IMR-90 (cell line): ENCODE data around the gene MACF1. TPM values are rescaled to one million over a fixed set of nuclear protein-coding genes. Genes with fewer than 3 reads are reported as not detected.

ENCODE experiments used
- BHLHE40 ChIP-seq: fragments of 150-350 bp; IDR thresholded peaks from 2 replicates; pipeline ENCODE4 v1.6.1; 2016; ENCODE audit warnings: mild to moderate bottlenecking, low read depth, low read length
- polyA plus RNA-seq, 3 experiments: library from polyadenylated mRNA; depleted of rRNA; stranded (reverse); fragments of >200 nt; gene quantifications; 2 replicates each; pipeline ENCODE4 v1.2.3, GENCODE V29; 2012; ENCODE audit warnings: low replicate concordance in 1 of 3
- total RNA-seq: library from RNA; depleted of rRNA; stranded (reverse); fragments of >200 nt; gene quantifications from 2 replicates; pipeline ENCODE4 v1.2.3, GENCODE V29; 2012
- TF ChIP-seq, protein P1 (sequence below): fragments of 150-350 bp; IDR thresholded peaks from 2 replicates; pipeline ENCODE4 v1.6.1; 2016; ENCODE audit warnings: low read depth, mild to moderate bottlenecking, low read length, moderate library complexity, borderline replicate concordance

The MACF1 gene
- total and polyA plus RNA-seq, 2 of the 4 experiments (the other 2 are of a cell fraction), result 67.6 to 369 TPM

DNA sequence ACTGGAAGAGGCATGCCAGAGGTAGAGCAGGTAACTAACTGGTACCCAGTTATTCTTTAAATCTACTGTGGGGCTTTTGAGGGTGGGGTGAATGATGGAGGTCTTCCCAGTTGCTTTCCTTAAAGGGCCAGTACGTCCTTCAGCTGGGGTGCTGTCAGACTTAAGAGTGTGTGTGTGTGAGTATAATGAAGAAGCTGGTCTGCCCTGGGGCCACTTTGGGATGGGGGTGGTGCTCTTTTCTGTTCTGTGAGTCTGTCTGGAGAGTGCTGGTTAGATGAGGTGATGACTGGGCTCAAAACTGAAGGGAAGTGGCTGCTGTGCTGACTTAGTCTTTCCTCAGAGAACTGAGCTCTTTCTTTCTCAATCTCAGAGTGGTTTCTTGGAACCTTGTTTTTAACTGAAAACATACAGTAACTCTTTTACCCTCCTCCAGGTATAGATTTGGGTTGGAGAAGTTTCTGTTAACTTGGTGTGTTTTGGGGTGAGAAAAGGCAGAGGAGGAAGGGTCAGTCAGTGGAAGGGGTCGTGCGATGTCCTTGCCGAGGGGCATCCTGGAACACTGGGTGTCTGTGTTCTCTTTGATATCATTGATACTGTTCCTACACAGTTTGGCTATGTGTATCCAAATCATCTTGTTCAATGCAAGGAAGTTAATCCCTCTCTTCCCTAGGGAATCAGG, 746 bp downstream of the MACF1 start (continued):
- TF ChIP-seq, protein P1, sequence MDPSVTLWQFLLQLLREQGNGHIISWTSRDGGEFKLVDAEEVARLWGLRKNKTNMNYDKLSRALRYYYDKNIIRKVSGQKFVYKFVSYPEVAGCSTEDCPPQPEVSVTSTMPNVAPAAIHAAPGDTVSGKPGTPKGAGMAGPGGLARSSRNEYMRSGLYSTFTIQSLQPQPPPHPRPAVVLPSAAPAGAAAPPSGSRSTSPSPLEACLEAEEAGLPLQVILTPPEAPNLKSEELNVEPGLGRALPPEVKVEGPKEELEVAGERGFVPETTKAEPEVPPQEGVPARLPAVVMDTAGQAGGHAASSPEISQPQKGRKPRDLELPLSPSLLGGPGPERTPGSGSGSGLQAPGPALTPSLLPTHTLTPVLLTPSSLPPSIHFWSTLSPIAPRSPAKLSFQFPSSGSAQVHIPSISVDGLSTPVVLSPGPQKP, result no peak
- TF ChIP-seq BHLHE40, result no peak
